HG03575 (cell line): Measurements from ENCODE around the gene TMEM179.

Experiments used
- ATAC-seq: cut with Tn5 transposase; IDR thresholded peaks from one replicate; pipeline ENCODE4 v1.9.1; 2021; ENCODE audit not compliant: unreplicated experiment, insufficient number of reproducible peaks, low FRiP score; ENCODE audit errors: extremely low read depth

Gene TMEM179

GRCh38 chr14:104551851-104552737, 52.5 kb downstream of the TMEM179 start:
- no peak for ATAC-seq

- ATAC-seq: no peak
Observed at GRCh38 chr14:104550861-104551728, 53.5 kb downstream of the TMEM179 start.

- ATAC-seq: no peak
Observed at GRCh38 chr14:104550340-104550860, 54.2 kb downstream of the TMEM179 start.

- ATAC-seq: no peak
Observed at GRCh38 chr14:104549536-104550339, 54.8 kb downstream of the TMEM179 start.

- no peak for ATAC-seq
Observed at GRCh38 chr14:104548802-104549535, 55.6 kb downstream of the TMEM179 start.

- ATAC-seq: no peak
Observed at GRCh38 chr14:104547998-104548700, 56.4 kb downstream of the TMEM179 start.

GRCh38 chr14:104547310-104547997, 57.1 kb downstream of the TMEM179 start:
- ATAC-seq: no peak

GRCh38 chr14:104546591-104547309, 57.8 kb downstream of the TMEM179 start:
- no peak for ATAC-seq

- ATAC-seq: no peak
Observed at GRCh38 chr14:104545942-104546501, 58.5 kb downstream of the TMEM179 start.

GRCh38 chr14:104545151-104545941, 59.2 kb downstream of the TMEM179 start:
- ATAC-seq: no peak

- no peak for ATAC-seq
Observed at GRCh38 chr14:104544362-104544961, 60.1 kb downstream of the TMEM179 start.

- ATAC-seq: no peak
Observed at GRCh38 chr14:104542871-104543830, 61.4 kb downstream of the TMEM179 start.

- no peak for ATAC-seq
Observed at GRCh38 chr14:104541905-104542465, 62.6 kb downstream of the TMEM179 start.
